Lower leg skin (tissue), 3 donors: Measurements from ENCODE around the gene PTPRN2.

ENCODE experiments used
- POLR2A ChIP-seq, 2 donors: fragments of 450-650 bp; IDR thresholded peaks; one replicate each; pipeline ENCODE4 v1.6.1; 2016 to 2017; ENCODE audit warnings: antibody characterized with exemption in 2 of 2, mild to moderate bottlenecking in 1 of 2, moderate library complexity in 1 of 2
- TF ChIP-seq, protein P1 (sequence below), 3 donors: fragments of 450-650 bp; IDR thresholded peaks; one replicate each; pipeline ENCODE4 v1.5.1; 2016; ENCODE audit warnings: antibody characterized with exemption in 3 of 3, mild to moderate bottlenecking in 3 of 3, moderate library complexity in 2 of 3

DNA sequence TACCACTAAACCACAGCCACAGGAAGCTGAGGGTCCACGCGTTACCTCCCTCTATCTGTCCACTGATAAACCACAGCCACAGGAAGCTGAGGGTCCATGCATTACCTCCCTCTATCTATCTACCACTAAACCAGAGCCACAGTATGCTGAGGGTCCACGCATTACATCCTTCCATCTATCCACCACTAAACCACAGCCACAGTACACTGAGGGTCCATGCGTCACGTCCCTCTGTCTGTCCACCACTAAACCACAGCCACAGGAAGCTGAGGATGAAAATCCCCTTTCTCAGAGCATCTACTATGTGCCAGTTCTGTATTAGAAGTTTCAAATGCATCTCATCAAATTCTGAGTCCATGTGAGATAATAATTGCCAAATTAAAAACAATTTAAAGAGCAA, 661.5 kb downstream of the PTPRN2 start:
- TF ChIP-seq, protein P1, sequence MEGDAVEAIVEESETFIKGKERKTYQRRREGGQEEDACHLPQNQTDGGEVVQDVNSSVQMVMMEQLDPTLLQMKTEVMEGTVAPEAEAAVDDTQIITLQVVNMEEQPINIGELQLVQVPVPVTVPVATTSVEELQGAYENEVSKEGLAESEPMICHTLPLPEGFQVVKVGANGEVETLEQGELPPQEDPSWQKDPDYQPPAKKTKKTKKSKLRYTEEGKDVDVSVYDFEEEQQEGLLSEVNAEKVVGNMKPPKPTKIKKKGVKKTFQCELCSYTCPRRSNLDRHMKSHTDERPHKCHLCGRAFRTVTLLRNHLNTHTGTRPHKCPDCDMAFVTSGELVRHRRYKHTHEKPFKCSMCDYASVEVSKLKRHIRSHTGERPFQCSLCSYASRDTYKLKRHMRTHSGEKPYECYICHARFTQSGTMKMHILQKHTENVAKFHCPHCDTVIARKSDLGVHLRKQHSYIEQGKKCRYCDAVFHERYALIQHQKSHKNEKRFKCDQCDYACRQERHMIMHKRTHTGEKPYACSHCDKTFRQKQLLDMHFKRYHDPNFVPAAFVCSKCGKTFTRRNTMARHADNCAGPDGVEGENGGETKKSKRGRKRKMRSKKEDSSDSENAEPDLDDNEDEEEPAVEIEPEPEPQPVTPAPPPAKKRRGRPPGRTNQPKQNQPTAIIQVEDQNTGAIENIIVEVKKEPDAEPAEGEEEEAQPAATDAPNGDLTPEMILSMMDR (IDR thresholded peaks at IDR 0.05): no peak
- TF ChIP-seq POLR2A (IDR thresholded peaks at IDR 0.05): no peak
